Upper lobe of right lung (tissue), 1 donor: ENCODE measurements around the gene PPP3CB. TPM values are rescaled to one million over a fixed set of nuclear protein-coding genes. Genes with fewer than 3 reads are reported as not detected.

Experiments
- ATAC-seq: fragments of 200-7000 bp; cut with Tn5 transposase; one replicate; pipeline ENCODE4 v1.9.1; 2020; ENCODE audit warnings: mild to moderate bottlenecking, moderate library complexity
- DNase-seq: peaks from one replicate; pipeline ENCODE4 v3.0.0-alpha.2; 2020
- H3K27ac ChIP-seq: fragments of 200-600 bp; one replicate; pipeline ENCODE4 v1.8.0; 2022
- H3K27me3 ChIP-seq: fragments of 200-600 bp; one replicate; pipeline ENCODE4 v1.8.0; 2022; ENCODE audit warnings: mild to moderate bottlenecking
- H3K36me3 ChIP-seq: fragments of 200-600 bp; one replicate; pipeline ENCODE4 v1.8.0; 2022
- H3K4me1 ChIP-seq: fragments of 200-600 bp; one replicate; pipeline ENCODE4 v1.8.0; 2022
- H3K4me3 ChIP-seq: fragments of 200-600 bp; one replicate; pipeline ENCODE4 v1.8.0; 2022; ENCODE audit warnings: mild to moderate bottlenecking
- H3K9me3 ChIP-seq: fragments of 200-600 bp; one replicate; pipeline ENCODE4 v1.8.0; 2022
- CTCF ChIP-seq: fragments of 200-600 bp; IDR thresholded peaks from one replicate; pipeline ENCODE4 v1.8.0; 2022; ENCODE audit warnings: antibody characterized with exemption
- intact Hi-C: fragments of 100-400 bp; cut with DNase I; formaldehyde crosslinking; loops from one replicate; pipeline ENCODE4 v1.11.0; 2022
- total RNA-seq: library from RNA; stranded (reverse); fragmentation: NEBNext Ultra II Directional; extraction: Animal tissue kit (Norgen Biotek cat#: 25700); gene quantifications from one replicate; pipeline ENCODE4 v1.2.1, GENCODE V29; 2021
- donor health status: DM: no; HTN: yes; CAD: no; lungs with severe emphysema.

Gene PPP3CB
- total RNA-seq, 1 donor from 2014 or later = 38.0 TPM

DNA sequence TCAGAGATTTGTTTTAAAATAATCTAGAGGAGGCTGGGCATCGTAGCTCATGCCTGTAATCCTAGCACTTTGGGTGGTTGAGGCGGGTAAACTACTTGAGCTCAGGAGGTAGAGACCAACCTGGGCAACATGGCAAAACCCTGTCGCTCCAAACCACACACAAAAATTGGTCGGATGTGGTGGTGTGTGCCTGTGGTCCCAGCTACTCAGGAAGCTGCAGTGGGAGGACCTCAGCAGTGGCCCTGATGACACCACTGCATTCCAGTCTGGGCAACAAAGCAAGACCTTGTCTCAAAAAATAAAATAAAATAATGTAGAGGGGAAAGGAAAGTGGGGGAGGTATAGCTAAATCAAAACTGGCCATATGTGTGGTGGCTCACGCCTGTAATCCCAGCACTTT, 13.9 kb upstream of the PPP3CB start:
- H3K27ac ChIP-seq = no peak overlapping the region
- H3K9me3 ChIP-seq = no peaks in the 10 kb centered on the region
- no peaks in the 10 kb centered on the region for H3K4me1 ChIP-seq
- no peak for DNase-seq
- no peak for ATAC-seq
- peaks cover 19% of the 10 kb centered on the region for H3K36me3 ChIP-seq
- TF ChIP-seq CTCF = no peak
- intact Hi-C loops = no loop called here
- no peaks in the 10 kb centered on the region for H3K27me3 ChIP-seq
- no peak overlapping the region for H3K4me3 ChIP-seq

- intact Hi-C loops = no loop called here
- no peak for TF ChIP-seq CTCF
- H3K9me3 ChIP-seq = no peaks in the 10 kb centered on the region
- H3K36me3 ChIP-seq = peaks cover 38% of the 10 kb centered on the region
- H3K27me3 ChIP-seq = no peaks in the 10 kb centered on the region
- no peaks in the 10 kb centered on the region for H3K4me1 ChIP-seq
- ATAC-seq (no peak), DNase-seq (no peak)
- H3K4me3 ChIP-seq = no peak overlapping the region
- no peak overlapping the region for H3K27ac ChIP-seq
These were observed 10.7 kb upstream of the PPP3CB start for GRCh38 chr10:73506491-73506890.

GRCh38 chr10:73506074-73506473, 10.2 kb upstream of the PPP3CB start:
- intact Hi-C loops = no loop called here
- no peaks in the 10 kb centered on the region for H3K4me1 ChIP-seq
- H3K27me3 ChIP-seq = no peaks in the 10 kb centered on the region
- H3K4me3 ChIP-seq = no peak overlapping the region
- H3K9me3 ChIP-seq = no peaks in the 10 kb centered on the region
- peaks cover 38% of the 10 kb centered on the region for H3K36me3 ChIP-seq
- ATAC-seq (no peak), DNase-seq (no peak)
- no peak overlapping the region for H3K27ac ChIP-seq
- no peak for TF ChIP-seq CTCF

DNA sequence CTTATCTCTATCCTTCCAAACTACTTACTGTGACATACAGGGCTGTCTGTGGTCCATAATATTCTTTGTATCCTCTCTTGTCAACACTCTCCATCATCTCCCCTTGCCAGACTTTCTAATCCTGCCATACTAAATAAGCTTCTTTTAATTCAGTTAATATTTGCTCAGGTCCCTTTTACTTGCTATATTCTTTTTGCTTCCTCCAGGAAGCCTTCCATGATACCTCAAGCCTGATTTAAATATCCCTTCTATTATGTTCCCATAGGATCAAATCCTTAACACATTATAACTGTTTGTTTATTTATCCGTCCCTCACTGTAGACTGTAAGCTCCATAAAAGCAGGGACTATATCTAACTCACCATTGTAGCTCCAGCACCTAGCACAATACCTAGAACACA, 7.2 kb upstream of the PPP3CB start:
- ATAC-seq (no peak), DNase-seq (no peak)
- Histone ChIP-seq H3K4me1 (no peaks in the 10 kb centered on the region), H3K27me3 (no peaks in the 10 kb centered on the region), H3K4me3 (no peak overlapping the region), H3K27ac (no peak overlapping the region), H3K36me3 (peaks cover 65% of the 10 kb centered on the region), H3K9me3 (no peaks in the 10 kb centered on the region)
- intact Hi-C loops = no loop called here
- TF ChIP-seq CTCF = no peak

- TF ChIP-seq CTCF = no peak
- intact Hi-C loops = no loop called here
- ATAC-seq = no peak
These were observed 5.8 kb upstream of the PPP3CB start for GRCh38 chr10:73501651-73502050.

GRCh38 chr10:73497623-73498022, 1.8 kb upstream of the PPP3CB start:
- no peak for TF ChIP-seq CTCF
- peaks cover 40% of the 10 kb centered on the region for H3K36me3 ChIP-seq
- intact Hi-C loops = no loop called here
- H3K4me3 ChIP-seq = no peak overlapping the region
- H3K27ac ChIP-seq = no peak overlapping the region
- no peaks in the 10 kb centered on the region for H3K27me3 ChIP-seq
- H3K9me3 ChIP-seq = no peaks in the 10 kb centered on the region
- peaks cover 21% of the 10 kb centered on the region for H3K4me1 ChIP-seq
- ATAC-seq (no peak), DNase-seq (no peak)

More at GRCh38 chr10:73501651-73502050, 5.8 kb upstream of the PPP3CB start:
- H3K36me3 ChIP-seq = peaks cover 69% of the 10 kb centered on the region
- no peak for DNase-seq
- no peak overlapping the region for H3K4me3 ChIP-seq
- no peaks in the 10 kb centered on the region for H3K9me3 ChIP-seq
- no peaks in the 10 kb centered on the region for H3K27me3 ChIP-seq
- H3K4me1 ChIP-seq = peaks cover 2% of the 10 kb centered on the region
- no peak overlapping the region for H3K27ac ChIP-seq
